Sigmoid colon (tissue), 3 donors: ENCODE results near the gene LUZP2.

Experiments used
- POLR2A ChIP-seq, 2 donors: fragments of 450-650 bp; IDR thresholded peaks; one replicate each; pipeline ENCODE4 v1.6.1; 2016; ENCODE audit warnings: antibody characterized with exemption in 2 of 2, mild to moderate bottlenecking in 2 of 2, moderate library complexity in 2 of 2
- TF ChIP-seq, protein P1 (sequence below), 4 experiments: fragments of 450-650 bp in 3 of 4; fragments of 200-600 bp in 1 of 4; IDR thresholded peaks; one replicate each; pipeline ENCODE4 v1.5.1; 2016 to 2019; ENCODE audit warnings: antibody characterized with exemption in 4 of 4, mild to moderate bottlenecking in 3 of 4, moderate library complexity in 2 of 4

DNA sequence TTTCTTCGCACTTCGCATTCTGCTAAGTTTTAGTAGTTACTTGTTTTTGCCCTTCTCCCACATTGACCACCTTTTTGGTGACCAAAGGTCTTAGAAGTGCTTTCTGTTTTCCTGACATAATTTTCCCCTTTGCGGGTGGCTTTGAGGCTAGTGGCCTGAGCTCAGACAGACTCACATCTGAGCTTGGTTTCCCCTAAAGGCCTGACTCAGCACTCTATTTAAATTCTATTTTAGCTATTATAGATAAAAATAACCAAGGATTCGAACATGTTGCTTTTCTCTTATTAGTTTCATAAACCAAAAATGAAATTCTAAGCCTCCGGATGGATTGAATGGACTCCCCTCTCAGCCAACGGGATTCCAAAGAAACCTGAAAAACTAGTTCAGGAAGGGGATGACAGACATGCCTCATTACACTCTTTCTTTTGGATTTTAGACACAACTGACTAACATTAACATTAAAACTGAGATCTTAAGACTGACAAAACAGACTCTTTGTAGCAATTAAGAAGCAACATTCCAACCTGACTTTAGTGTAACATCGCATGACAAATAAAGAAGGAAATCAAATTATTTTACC lies 258.5 kb downstream of the LUZP2 start:
- no peak for TF ChIP-seq POLR2A (IDR thresholded peaks at IDR 0.05)
- TF ChIP-seq, protein P1, sequence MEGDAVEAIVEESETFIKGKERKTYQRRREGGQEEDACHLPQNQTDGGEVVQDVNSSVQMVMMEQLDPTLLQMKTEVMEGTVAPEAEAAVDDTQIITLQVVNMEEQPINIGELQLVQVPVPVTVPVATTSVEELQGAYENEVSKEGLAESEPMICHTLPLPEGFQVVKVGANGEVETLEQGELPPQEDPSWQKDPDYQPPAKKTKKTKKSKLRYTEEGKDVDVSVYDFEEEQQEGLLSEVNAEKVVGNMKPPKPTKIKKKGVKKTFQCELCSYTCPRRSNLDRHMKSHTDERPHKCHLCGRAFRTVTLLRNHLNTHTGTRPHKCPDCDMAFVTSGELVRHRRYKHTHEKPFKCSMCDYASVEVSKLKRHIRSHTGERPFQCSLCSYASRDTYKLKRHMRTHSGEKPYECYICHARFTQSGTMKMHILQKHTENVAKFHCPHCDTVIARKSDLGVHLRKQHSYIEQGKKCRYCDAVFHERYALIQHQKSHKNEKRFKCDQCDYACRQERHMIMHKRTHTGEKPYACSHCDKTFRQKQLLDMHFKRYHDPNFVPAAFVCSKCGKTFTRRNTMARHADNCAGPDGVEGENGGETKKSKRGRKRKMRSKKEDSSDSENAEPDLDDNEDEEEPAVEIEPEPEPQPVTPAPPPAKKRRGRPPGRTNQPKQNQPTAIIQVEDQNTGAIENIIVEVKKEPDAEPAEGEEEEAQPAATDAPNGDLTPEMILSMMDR (IDR thresholded peaks at IDR 0.05) = no peak
